Activated T-cell treated with anti-CD3 and anti-CD28 coated beads, Interleukin-2, amount 50 U/mL, for 1 hour (primary cell): ENCODE measurements around the gene MYO1G.
A peak's percentile ranks its signal among the peaks of the same experiment; 100 is the strongest.

Source experiments
- DNase-seq: peaks from one replicate; pipeline ENCODE4 v3.0.0-alpha.2; 2020

Gene MYO1G

DNA sequence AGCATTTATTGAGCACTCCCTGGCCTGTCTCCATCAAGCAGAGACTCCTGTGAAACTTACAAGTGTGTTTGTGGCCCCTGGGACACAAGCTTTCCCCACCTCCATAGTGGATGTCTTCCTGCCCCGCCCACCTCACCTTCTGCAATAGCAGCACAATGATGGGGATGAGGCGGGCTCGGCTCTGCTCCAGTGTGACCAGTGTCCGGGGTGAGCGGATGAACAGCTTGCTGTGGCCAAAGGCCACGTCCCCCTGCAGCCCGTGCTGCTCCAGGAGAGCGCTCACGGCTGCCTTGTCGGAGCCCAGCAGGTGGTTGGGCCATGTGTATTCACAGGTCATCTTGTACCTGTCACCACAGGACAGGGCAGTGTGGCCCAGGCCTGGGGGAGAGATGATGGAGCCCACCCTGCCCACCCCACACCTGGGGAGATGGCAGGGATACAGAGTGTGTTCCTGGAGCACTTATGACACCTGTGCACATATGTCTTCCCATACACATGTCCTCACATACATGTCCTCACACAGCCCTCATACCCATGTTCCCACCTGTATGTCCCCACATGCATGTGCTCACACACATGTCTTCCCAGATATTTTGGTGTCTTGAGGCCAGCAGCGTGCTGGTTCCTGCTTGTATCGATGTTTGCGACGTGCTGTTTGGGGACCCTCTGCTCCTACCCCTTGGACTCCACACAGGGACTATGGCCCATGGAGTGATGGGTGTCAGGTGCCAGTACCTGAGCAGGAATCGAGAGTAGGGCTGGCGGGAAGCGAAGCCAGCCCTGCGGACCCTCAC, 12.7 kb downstream of the MYO1G start:
- no peak for DNase-seq

DNA sequence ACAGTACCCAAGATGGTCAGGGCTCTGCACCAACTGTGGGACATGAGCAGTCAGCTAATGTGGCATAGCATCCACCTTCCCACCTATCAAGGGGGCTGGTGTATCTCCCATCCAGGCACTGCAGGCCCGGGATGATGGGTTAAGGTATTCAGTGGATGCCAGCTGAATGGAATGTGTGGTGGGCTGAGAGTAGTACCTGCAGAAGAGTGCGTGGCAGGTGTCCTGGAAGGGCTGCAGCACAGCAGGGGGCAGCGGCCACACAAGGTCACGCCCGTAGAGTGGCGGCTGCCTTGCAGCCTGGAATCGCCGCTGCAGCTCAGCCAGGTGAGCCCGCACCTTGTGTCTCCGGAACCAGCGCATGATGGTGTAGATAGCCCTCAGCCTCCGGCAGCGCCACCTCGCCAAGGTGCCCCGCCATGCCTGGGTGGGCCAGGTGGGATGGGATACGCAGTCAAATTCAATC, 13.3 kb downstream of the MYO1G start:
- DNase-seq = no peak

DNA sequence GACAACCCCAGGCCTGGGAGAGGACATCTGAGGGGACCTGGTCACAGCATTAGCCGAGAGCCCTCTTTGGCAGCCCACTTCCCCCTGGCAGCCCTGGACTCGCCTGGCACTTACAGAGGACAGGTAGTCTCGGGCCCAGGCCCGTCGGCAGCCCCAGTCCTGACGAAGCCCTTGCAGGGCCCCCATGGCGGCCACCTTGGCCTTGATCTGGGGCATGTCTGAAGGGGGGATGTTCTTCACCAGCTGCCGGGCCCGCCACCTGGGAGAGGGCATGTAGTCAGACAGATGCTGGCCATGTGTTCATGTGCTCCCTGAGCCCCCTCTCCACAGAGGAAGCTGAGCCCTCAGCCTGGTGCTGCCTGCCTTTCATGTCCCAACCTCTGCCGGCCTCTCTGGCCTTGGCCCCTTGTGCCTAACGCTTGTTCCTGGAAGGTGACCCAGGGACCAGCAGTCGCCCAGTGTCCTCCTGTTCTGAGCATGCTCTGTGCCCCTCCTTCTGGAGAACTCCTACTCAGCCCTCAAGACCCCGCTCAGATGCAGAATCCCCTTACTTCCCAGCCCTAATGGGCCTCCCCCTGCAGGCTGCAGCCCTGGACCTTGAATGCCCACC, 13.9 kb downstream of the MYO1G start:
- DNase-seq = no peak

- no peak for DNase-seq
Measured at GRCh38 chr7:44964384-44964830, 14.4 kb downstream of the MYO1G start.

DNA sequence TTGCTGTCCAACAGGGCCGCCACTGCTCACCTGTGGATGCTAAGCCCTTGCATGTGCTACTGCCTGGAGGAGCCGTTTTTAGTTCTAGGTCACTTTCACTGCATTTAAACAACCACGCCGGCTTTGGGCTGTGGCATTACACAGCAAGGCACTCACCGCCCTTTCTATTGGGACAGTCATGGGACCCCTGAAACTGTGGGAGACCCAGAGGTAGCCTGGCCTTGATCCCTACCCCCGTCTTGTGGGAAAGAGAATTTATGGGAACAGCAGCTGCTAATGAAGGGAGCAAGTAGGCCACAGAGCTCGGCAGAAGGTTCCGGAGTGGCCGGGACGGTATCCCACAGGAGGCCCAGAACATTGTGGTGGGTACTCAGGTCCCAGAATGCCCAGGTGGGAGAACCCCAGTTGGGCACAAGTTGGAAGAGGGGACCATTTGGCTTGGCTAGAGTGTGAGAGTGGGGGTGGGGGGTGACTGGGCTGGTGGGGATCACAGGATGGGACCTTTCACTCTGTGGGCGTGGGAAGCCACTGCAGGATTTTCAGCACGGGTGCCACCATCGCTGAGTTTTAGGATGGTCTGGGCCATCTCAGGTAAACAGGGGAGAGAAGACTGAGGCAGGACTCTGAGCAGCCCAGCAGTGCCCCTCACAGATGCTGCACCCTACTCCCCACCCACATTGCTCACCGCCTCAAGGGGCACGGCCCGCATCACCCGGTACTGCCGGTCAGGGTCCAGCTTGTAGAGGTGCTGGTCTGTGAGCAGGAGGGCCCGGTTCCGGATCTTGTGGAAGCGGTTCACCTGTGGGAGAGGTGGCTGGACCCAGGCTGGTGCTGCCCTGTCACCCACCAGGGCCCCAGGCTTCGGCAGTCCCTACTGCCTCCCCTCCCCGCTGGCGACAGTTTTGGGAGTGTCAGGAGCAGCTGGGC, 15.2 kb downstream of the MYO1G start:
- no peak for DNase-seq

- no peak for DNase-seq
Measured at GRCh38 chr7:44962483-44963251, 16.1 kb downstream of the MYO1G start.

DNA sequence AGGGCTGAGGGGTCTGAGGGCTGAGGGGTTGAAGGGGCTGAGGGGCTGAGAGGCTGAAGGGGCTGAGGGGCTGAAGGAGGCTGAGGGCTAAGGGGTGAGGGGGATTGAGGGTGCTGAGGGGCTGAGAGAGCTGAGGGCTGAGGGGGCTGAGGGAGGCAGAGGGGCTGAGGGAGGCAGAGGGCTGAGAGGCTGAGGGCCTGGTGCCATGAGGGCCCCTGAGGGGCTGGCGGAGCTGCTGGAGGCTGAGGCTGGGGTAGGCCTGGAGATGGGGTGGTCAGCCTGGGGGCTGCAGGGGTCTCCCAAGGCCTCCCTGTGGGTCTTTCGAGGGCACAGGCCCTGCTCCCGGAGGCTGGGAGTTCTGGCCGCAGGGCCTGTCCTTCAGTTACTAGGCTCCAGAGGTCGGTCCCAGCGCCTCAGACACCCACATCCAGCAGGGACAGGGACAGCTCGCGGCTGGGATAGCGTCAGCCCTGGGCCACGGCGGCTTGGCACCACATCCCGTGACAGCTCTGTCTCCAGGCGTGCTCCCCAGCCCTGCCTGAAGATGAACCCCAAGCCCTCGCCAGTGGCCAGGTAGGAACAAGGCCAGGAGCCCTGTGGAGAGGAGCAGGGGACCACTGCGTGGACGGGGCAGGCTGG, 16.9 kb downstream of the MYO1G start:
- peak; percentile 20 for DNase-seq

GRCh38 chr7:44960011-44960580, 18.7 kb downstream of the MYO1G start:
- peak; percentile 21 for DNase-seq

DNA sequence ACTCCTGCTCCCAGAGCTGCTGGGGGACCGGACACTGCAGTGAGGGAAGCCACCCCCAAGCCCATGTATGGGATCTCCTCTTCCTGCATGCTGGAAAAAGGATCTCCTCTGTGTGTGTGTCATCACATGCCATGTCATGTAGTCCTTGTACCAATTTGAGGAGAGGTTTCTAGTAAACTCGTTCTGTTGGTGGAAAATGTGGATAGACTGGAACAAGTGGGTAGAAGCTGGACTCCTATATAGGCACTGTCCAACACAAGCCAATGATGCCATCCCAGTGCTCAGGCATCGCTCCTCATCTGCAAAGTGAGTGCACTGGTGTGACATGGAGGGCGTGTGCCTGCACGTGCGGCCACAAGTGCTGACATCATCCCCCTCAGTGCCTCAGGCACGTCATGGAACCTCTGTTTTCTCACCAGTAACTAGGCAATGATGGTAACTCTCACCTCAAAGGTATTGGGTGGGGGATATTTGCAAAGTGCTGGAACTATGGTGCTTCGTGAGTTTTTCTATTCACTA, 19.3 kb downstream of the MYO1G start:
- peak; percentile 50 for DNase-seq

DNA sequence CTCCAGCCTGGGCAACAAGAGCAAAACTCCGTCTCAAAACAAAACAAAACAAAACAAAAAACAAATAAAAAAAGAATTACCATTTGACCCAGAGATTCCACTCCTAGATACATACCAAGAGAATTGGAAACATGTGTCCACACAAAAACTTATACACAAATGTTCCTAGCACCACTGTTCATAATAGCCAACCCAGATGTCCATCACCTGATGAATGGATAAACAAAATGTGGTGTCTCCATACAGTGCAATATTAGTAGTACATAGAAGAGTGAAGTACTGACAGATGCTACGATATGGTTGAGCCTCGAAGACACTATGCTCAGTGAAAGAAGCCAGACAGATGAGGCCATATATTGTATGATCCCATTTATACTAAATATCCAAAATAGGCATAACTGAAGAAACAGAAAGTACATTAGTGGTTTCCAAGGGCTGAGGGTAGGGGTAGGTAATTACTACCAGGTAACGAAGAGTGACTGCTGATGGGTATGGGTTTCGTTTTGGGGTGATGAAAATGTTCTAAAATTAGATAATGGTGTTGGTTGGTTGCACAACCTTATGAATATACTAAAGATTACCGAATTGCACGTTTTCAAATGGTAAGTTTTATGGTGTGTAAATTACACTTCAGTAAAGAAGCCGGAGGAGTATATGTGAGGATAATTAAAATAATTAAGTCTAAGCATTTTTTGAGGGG, 20.0 kb downstream of the MYO1G start:
- DNase-seq = no peak

DNA sequence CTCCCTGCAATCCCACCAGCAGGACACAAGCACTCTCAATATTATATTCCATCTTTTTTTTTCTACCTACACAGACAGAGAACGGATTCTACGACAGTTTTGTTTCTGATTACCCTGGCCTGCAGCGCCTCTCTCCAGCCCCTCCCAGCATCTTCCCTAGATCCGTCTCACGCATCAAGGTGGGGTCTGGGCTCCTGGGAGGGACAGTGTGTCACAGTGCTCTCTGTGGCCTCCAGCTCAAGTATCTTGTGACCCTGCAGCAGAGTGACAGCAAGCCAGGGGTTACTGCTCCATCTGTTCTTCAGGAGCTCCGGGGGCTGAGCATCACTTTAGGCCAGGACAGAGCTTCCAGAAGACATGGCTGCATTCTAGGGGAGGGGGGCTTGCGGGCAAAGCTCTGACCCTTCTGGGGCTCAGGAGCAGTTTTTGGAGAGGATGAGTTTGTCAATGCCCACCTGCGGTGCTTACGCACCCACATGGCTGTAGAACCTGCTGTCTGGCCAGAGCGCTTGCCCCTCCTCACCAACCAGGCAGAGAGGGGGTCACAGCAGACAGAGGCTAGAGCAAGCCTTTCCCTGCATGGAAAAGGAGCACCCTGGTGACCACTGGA, 22.6 kb downstream of the MYO1G start:
- no peak for DNase-seq

DNA sequence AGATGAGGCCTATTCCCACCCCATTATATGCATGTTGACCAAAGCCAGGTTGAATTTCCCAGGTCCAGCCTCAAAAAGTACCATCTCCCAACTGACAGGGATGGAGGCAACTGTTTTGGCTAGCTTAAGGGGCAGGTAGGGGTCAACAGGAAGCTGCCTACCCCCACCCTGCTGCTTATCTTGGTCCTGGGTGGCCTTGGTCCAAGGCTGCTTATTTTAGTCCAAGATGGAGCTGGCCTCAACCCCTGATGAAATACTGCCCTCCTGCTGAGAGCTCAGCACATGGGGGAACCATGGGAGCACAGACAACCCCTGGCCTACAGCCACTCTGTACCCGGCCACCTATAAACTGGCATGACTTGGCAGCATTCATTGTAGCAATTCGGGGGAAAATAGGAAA, 23.1 kb downstream of the MYO1G start:
- no peak for DNase-seq

DNA sequence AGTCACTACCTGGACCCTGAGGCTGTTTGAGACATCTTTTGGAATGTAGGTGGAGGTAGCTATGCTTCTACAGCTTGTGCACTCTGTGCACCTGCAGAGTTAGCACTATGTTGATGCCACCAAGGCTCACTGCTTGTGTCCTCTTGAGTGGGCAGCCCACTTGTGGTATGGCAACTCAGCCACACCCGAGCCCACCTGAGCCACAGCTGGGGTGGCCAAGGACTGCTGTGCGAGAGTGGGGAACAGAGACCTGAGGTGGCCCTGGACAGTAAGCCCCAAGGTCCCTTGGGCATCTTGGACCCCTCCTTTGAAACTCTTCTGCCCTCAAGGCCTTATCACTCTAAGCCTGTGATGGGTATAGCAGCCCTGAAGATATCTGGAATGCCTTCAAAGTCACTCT, 25.7 kb downstream of the MYO1G start:
- DNase-seq = no peak

DNA sequence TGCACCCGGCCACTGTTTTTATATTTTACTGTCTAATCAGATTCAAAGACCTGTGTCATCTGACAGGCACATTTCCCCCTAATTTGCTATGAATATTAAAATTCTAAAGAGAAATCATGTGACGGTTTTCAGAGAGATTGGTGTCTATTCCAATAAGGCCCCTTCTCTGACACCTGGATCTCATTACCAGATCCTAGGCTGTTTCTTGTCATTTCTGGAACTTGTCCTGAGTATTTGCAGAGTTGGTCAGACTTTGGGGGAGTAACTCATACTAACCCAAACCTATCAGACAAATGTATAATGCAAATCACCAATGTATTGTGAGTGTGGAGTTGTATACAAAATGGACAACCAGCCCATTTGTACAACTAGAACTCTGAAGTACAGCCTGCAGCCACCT, 29.5 kb downstream of the MYO1G start:
- DNase-seq = no peak

DNA sequence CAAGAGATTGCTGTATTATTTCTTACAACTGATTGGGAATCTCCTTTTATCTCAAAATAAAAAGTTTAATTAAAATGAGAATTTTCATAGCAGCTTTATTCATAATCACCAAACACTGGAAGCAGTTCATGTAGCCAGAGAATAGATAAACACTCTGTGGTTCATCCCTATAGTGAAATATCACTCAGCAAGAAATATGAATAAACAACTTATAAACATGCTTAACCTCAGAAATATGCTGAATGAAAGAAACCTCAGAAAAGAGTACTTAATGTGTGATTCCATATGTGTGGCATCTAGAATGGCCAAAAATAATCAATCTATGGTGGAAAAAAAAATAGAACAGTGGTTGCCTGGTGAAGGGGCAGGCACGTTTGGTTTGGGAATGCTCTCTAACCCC, 33.3 kb downstream of the MYO1G start:
- no peak for DNase-seq

DNA sequence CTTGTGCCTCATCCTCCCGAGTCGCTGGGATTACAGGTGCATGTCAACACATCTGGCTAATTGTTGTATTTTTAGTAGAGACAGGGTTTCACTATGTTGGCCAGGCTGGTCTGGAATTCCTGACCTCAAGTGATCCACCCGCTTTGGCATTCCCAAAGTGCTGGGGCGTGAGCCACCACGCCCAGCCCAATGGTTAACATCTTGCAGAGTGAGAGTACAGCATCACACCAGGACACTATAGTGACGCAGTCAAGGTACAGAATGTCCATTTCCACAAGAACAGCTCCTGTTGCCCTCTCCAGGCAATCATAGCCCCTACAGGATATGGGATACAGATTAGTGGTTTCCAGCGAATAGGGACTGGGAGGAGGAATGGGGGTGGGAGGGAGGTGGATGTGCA, 34.0 kb downstream of the MYO1G start:
- DNase-seq = no peak

DNA sequence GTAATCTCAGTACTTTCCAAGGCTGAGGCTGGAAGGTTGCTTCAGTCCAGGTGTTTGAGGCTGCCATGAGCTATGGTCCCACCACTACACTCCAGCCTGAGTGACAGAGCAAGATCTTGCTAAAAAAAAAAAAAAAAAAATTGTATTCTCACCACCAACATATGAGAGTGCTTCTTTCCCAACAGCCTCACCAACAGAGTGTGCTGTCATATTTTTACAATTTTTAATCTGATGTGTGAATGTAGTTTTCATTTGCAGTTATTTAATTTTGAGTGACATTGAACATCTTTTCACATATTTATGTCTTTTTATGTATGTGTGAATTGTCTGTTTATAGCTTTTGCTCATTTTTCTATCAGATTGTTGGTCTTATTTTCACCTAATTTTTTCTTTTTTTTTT, 35.2 kb downstream of the MYO1G start:
- no peak for DNase-seq

DNA sequence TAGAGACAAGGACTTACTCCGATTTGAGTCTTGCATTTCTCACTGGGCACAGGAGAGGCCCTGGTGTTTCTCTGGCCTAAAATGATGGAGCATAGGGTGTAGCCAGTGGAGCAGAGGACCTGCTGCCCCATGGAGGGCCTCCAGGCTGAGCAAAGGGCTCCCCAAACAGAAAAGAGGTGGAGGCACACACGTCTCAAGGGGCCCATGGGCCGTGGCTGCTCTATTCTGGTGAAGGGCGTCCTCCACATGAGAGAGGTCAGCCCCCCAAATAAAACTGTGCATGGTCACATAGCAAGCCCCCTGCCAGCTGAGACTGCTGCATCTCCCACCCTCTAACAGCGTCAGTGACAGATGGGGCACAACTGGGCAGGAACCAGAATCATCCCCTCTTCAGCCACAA, 41.4 kb downstream of the MYO1G start:
- DNase-seq = no peak

DNA sequence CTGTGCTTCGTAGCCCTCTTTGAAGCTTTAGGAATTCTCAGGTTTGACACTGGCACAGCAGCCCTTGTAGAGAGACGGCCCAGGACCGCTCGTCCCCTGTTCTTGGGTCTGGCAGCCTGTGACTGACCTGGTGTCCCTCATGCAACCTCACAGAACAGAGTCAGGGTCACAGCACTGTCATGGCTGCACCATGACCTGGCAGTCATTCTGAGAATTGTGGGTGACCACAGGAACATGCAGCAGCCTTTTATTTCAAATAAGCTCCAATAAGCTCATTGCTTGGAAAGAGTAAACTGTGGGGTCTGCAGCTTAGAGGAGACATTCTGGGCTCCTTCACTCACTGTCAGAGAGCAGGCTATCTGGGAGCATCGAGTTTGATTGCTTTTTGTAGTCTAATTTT, 42.5 kb downstream of the MYO1G start:
- DNase-seq = no peak

DNA sequence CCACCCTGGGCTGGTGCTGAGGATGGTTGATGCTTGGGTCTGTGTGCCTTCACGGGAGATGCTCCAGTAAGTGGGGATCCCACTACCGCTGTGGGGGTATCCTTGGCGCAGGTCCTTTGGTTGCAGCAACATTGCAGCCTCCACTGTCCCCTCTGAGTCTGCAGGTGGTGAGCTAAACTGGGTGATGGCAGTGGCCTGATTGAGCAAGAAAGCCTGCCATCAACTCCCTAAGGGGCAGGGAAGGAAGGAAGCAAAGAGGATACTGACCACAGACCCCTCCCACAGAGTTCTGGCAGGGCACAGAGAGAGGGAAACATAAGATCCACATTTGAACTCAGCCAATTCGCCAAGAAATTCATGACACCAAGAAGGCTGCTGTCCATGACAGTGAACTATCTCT, 43.2 kb downstream of the MYO1G start:
- DNase-seq = no peak

DNA sequence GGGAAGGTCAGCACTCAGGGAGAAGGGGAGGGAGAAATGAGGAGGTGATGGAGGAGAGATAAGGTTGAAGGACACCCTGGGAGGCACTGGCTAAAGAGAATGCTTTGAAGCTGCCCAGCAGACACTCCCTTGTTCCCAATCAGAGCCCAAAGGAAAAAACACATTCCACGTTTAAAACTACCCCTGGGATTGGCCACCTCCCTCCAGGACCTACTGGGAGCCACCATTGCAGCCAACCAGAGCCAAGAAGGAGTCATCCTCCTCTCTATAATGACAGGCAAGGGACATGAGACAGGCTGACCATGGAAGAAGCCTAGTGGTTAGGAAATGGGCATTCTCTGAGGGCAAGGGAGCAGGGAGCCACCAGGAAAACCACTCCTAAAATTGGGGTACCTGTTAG, 43.8 kb downstream of the MYO1G start:
- no peak for DNase-seq
